ENCODE results near the gene WASF3.

The WASF3 gene

DNA sequence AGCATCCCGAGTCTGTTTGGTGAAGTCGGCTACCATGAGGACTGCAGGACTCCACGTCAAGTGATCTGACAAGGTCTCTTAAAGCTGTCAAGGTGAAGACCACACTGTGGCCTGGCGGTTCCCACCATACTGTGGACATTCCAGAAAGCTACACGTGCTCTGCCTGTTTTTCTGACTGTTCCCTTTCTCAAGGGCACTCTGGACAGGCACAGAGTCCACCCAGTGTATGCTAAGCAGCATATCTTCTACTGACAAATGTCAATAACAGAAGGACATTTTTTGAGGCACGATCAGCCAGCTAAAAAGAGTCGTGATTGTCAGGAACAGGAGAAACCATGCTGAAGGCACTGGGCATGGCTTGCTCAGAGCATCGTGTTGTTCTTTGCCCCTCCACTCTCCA lies 12.8 kb upstream of the WASF3 start:
- no peak for DNase-seq

DNA sequence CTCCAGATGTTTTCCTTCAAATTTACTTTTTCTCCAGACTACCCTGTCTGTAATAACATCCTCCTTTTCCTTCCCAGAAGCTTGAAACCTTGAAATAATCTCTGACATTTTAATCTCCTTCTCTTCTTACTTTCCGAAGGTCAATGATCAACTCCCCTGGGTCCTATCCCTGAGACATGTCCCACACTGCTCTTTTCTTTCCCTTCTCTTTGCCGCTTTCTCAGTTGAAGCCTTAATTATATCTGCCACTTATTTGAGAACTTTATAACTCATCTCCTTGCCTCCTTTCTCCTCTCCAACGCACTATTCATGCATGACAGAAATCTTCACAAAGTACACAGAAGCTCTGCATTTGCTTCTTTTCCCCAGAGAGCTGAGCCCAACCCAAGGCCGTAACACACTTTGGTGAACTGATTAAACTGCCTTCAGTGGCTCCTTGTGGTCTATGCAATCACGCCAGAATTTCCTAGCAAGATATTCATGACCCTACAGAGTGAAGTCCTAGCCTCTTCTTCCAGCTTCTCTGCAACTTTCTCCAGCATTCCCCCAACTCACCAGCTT lies 9.2 kb upstream of the WASF3 start:
- no peak for DNase-seq

DNA sequence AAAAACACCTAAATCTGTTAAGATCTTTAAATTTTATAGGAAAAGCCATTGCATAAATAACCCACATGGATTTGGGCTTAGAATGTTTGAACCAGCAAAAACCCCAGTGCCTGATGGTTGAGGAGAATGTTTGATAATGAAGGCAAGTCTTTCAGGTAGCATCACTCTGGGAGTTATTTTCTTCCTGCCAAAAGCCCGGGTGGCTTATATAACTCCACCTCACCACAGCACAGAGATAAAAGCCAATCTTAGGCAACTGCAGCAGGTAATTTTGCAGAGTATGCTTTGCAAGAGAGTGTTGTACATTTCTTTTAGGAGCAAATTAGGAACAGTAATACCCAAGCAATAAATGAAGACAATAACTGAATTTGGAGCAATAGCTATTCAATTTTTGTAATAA lies 7.8 kb upstream of the WASF3 start:
- no peak for DNase-seq

DNA sequence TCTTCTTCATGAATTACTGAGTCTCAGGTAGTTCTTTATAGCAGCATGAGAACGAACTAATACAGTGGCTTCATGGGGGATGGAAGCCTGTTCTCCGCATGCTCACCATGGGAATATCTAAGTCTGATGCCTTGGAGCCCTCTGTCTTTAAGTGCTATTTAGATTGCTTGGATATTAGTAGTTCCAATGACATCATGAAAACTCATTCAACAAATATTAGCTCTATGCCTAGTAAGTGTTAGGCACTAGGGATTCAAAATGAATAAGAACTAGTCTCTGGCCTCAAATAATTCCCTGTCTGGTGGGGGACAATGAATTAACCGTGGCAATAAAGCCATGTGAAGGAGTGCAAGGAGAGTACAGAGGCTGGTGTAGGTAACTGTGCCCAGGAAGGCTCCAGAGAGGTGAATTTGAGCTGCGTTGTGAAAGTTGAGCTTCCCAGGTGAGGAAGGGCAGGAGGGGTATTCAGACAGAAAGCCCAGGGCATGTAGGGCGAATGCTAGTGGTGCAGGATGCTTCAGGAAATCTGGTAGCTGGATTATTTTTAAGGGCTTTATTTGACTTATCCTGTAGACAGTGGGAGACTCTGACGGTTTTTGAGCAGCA lies 6.1 kb upstream of the WASF3 start:
- no peak for DNase-seq

DNA sequence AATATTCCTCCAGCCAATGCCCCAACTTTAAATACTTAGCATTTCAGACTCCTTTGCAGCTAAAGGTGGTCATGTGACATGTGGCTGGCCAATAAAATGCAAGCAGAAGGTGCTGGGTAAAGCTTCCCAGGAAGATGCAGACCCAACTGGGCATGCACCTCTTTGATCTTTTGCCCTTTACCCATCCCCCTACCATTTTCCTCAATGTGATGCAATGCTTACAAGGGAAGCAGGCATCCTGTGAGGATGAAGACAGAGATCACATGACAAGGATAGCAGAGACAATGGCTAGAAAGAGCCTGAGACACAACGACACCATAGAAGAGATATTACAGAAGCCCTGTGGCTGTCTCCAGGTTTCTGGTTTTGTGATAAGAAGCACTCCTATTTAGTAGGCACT lies 2.1 kb upstream of the WASF3 start:
- DNase-seq: no peak

DNA sequence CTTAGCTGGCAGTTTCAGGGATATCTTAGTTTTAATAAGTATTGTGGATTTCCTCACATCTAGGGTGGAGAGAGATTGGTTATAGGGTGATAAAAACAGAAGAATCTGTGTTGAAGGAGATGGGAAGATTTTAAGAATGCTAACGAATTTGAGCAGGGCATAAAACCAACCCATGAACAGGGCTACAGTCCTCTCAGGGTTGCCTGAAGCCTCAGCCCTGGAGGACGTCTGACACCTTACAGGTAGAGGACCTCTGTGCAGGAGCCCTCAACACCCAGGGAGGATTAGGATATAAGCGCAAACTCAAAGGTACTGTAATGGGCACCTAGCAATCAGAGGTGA lies 461 bp upstream of the WASF3 start:
- DNase-seq: no peak

DNA sequence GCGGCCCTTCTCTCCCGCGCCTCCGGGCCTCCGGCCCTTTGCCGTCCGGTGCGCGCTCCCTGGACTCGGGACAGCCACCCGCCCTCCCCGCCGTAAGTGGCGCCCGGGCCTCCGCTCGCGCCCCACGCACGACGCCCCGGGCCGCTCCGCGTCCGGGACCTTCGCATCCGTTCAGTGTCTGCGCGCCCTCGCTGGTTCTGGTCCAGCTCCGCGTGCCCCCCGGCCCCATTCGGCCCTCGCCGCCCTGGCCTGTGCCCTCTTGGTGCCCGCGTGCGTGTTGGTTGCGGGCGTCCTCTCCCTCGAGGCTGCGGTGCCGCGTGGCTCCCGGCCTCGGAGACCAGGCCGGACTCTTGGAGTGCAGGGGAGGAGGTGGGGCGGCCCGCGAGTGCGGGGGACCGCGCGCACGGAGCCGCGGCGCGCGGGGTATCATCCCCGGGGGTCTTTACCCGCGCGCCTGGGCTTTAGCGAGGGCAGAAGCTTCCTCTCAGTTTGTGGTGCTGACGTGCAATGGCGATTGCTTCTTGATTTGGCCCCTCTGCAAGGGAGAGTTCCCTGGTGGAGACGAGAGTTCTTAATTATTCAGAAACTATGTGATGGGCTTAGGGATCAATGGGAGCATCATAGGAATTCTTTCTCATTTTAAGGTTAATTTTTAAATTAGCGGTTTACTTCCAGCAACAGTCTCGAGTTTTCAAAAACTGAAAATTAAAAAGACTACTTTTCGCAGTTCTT lies 757 bp downstream of the WASF3 start:
- DNase-seq: no peak

DNA sequence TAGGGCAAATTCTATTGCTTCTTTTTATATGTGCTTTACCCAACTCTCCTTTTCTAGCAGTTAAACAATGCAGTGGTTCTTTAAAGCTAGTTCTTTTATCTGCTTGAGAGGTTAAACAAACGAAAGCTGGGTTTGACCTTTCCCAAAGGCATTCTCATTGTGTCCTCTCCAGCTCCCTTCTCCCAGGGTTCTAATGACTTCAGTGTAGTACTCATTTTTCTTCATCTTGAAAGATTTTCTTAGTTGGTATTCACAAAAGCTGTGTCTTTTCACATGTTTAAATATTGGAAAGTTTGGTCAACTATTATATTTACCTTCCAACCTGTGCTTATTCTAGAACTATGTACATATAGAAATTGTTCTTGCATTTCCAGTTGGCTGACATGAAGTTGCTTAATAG lies 1.5 kb downstream of the WASF3 start:
- no peak for DNase-seq

DNA sequence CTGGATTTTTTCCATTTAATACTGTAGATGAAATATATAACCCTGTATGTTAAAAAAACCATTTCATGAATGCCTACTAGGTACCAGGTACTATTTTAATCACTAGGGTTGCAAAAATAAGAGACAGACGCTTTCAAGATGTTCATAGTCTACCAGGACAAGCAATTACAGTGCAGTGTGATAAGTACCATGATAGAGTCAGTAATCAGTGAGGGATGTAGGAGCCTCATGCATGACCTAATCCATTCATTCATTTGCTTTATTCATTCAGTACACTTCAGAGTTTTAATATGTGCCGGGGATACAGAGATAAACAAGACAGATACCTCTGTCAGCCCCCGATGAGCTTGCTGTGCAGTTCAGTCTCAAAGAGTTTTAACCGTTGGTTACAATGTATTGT lies 3.0 kb downstream of the WASF3 start:
- DNase-seq: no peak

DNA sequence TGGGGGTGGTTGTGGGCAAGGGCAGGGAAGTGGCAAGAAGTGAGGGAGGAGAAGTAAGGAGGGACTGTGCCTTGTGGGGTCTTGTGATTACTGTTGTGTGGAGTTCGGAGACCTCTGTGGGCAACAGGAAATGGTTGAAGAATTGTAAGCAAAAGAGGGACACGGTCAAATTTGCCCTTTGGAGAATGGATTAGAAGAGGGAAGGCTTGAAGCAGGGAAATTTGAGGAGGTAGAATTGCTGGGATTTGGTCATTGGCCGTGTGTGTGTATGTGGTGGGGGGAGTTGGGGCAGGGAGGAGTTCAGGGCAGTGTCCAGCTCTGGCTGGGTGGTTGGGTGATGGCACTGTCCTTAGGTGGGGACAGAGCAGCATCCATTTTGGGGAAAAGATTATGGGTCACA lies 3.6 kb downstream of the WASF3 start:
- DNase-seq: no peak

DNA sequence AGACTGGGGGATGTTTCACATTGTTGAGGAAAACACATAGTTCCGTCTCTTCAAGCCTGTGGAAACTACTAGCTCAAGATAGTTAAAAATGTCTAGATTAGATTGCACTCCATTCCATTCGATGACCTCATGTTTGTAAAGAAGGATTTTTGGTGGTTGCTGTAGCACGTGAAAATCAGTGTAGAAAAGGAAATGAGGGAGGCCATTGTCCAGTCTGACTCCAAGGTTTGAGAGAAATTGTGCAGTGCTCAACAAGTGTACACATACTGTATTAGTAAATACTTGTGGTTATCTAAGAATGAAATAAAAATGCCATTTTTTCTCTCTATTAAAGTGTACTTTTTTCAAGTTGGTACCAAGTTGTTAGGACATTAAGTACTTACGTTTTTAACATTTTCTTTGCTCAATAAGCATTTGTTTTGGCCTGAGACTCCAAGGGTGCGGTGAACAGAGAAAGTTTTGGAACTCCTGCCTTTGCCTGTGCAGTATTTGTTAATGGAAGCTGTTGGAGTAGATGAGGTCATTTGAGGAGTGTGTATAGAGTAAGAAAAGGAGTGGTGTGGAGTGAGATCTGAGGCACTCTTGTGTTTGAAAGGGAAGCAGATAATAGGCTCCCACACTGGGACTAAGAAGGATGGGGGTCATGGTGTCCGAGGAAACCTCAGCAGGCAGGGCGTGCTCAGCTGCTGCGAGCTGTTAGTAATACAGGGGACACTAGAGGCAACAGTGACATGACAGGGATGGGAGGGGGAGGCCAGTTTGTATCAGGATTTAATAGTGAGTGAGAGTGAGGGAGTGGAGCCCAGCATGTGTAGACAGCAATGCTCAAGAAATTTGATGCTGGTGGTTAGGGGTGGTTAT lies 4.4 kb downstream of the WASF3 start:
- no peak for DNase-seq

DNA sequence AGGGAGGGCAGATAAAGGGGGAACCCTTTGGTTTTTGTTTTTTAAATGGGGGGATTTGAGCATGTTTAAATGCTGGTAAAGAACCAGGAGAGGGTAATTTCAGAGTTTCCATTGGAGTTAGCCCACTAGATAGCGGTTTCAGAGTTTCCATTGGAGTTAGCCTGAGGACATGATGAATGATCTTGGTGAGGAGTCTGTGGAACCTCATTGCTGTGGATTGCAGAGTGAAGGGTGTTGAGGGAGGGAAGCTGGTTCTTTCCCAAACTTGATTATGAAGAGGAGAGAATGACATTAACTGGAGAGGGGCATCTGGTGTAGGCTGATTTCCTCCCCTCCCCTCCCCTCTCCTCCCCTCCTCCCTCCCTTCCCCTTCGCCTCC lies 5.0 kb downstream of the WASF3 start:
- no peak for DNase-seq

DNA sequence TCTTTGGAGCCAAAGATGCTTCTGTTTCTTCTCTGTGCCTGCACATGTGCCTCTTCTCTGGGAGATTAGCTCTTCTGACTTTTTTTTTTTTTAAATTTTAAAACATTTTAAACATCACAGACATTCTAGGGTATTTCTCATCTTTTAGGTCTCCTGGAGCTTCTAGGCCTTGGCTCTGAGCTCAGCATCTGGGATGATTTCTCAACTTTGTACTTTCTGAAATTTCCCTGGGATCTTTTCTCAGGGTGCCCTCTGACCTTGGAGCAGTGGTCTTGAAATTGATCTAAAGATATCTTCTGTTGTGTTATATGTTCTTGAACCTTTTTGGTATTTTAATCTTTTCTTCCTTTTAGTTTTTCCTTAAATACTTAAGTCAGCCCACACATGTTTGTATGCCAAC lies 6.2 kb downstream of the WASF3 start:
- no peak for DNase-seq

DNA sequence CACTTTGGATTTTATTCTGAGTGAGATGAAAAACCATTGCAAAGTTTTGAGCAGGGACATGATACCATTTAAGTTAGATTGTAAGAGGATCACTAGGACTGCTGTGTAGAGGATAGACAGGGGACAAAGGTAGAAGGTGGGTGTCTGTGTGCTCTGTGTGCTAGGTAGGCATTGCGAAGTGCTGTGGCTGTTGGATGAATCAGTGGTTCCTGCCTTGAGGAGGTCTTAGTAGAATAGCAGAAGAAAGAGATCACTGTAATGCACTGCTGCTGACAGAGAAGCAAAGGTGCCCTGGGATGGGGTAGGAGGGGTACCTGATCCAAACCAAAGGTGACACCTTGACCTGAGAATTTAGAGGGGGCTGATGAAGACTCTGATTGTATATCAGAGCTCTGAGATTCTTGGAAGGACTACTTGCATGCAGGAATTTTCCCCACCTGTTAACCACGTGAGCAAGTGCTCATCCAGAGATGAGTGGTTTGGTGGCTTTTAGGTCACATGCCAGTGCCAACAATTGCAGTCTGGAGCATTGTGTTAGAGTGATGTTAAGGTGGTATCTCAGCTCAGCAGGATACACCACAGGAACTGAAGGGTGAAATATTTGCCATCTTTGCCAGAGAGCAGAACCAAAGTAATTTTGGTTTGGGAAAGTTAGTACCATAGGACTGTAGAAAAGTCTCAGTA lies 10.8 kb downstream of the WASF3 start:
- no peak for DNase-seq

DNA sequence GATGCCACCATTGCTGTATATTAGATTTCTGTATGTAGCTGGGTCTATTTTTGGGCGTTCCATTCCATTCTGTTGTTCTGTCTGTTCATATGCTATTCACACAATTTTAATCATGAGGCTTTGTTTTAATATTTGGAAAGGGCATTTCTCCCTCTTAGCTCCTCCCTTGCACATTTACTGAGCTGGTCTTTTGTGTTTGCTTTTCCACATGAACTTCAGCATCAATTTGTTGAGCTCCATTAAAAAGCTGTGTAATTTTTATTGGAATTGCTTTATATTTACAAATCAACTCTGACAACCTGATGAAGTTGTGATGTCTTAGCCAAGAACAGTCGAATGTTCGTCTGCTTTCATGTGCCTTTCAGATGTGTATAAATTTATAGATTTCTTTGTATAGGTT lies 14.0 kb downstream of the WASF3 start:
- DNase-seq: no peak

DNA sequence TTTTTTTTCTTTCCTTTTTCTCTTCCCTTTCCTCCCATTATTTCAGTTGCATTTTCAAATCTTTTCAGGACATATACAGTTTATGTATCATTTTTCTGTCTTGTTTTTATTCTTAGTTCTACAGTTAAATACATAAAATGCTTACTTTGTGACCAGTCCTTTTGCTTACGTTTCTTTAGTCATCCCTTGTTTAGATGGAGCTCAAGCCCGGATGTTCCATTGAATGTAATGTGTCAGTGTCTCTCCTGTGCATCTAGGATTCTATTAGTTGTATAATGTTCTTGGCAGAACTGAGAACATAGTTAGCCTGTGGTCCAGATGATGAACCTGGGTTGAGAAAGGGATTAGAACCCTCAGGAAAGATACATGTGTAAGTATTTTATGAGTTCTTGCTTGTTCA lies 17.8 kb downstream of the WASF3 start:
- DNase-seq: no peak

DNA sequence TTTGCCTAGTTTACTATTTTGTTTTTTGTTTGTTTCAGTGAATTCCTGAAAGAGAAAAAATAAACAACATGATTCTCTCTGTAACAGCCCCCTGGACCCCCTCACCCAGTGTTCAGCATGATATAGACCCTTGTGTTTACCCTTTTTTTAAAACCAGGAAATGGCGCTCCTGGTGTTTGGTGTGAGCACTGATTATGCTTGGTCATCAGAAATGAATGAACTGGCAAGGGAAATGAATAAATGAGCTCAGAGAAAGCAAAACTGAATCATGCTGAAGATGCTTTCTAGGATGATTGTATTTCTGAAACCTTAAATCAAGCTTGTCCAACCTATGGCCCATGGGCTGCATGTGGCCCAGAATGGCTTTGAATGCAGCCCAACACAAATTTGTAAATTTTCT lies 22.1 kb downstream of the WASF3 start:
- no peak for DNase-seq

DNA sequence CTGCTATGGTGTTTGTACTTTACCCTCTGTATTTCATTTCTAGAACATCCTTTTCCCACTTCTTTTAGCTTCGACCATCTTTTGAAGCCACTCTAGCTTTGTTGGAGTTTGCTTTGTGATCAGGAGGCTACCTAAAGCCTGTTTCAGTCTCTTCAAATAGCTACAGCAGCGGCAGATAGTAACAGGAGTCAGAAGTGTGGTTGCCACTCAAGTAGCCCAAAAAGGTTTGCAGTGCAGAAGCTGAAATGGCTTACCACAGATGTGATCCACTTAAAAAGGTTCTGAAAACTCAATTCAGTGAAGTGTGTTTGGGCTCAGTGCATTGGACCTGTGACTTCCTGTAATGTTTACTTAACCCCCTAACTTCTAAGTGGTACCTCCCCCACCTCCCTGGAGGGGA lies 26.2 kb downstream of the WASF3 start:
- no peak for DNase-seq

DNA sequence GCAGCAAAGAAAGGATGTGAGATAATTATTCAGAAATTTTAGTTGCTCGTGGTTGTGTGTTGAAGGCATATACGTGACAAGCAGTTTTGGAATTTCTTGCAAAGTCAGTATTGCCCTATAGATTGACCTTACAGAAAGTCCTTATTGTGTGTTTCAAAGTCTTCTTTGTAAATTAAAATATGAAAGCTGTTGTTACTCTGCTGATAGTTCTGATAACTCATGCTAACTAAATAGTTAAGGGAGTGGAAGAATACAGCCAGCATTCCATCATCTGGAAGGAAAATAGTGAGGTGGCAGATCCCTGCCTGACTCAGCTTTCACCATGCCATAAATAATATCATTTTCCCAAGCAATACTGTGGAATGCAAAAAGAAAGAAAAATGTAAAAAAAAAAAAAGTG lies 27.2 kb downstream of the WASF3 start:
- DNase-seq: no peak

DNA sequence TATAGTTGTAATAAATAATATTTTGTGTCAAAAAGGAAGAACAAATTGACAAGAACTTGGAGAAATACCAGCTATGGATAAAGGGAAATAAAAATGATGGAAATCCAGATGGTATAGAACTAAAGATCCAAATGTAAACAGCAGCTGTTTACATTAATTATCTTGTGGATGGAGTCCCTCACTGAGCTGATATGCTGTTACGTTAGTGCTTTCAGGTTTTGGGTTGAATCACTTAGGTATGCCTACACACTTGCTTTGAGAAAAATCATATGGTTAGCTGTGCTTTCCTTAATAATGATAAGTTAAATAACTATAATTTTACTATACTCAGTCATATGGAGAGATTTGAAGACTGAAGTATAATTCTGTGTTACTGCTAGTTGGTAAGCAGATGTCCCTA lies 27.7 kb downstream of the WASF3 start:
- DNase-seq: no peak

DNA sequence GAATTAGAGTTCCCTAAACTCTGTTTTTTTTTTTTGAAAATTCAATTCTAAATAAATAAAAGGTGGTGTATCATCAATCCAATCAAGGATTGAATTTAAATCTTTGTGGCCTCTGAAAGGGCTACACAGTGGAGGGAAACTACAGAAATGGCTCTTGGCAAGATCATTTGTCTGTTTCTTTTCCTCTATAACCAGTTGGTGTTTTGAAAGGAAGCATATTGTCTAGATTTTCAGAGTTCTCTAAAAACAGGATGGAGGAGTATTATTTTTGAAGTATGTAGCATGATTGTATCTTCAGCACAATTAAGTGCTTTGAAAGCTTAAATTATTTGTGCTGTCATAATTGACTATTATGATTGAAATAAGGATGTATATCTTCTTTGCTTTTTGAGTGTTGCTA lies 29.8 kb downstream of the WASF3 start:
- DNase-seq: no peak

DNA sequence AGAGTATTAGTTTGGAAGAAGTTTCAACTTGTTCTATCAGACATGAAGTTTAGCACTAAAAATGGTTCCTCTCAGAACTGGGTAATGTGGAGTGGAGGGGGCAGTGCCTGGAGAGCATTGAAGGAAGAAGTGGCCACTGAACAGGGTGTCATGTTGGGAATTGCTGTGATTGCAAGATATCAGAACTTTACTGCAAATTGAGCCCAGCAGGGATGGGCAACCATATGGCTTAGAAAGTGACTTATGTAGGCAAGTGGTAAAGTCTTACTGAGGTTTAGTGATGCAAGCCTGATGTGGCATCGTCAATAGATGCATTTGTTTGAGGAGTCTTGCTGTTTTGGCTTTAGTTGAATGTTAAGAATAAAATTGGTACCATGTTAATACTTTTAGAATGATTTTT lies 31.7 kb downstream of the WASF3 start:
- DNase-seq: no peak

DNA sequence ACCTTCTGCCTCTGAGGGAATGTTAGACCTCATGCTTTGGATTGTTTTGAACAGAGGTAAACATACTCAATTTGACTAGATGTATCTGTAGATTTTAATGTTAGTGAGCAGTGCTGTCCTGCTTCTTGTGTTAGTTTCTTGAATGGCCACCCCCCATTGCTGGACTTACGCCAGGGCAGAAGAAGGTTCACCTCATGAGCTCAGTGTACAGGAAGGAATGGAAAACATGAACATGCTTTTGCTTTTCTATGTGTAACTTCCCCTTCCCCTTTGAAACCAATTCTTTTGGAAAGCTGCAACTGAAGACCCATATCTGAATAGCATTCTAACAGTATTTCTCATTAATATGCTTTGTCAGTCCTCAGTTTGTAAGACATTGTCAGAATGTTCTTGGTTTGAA lies 32.3 kb downstream of the WASF3 start:
- DNase-seq: no peak

All from effector CD4-positive, alpha-beta T cell (primary cell).